OCI-LY3 (cell line): Measurements from ENCODE around the gene CHD8.

ENCODE experiments used
- CTCF ChIP-seq: fragments of 200-600, 300-600 bp; sonication (generic); IDR thresholded peaks from 2 replicates; pipeline ENCODE4 v1.5.1; 2014; ENCODE audit warnings: antibody characterized with exemption, low read length, low read depth
- EZH2phosphoT487 ChIP-seq: fragments of 200-600 bp; shearing (Covaris generic); IDR thresholded peaks from 2 replicates; pipeline ENCODE4 v1.6.1; 2018; ENCODE audit warnings: antibody characterized with exemption, mixed run types, low read depth

- TF ChIP-seq CTCF (no peak), EZH2phosphoT487 (no peak)
Measured at GRCh38 chr14:21486640-21487087, 30.7 kb upstream of the CHD8 start.
